Muscle layer of colon (tissue), 2 donors: ENCODE measurements around the gene LIME1.

Experiments
- H3K27ac ChIP-seq: one replicate; pipeline ENCODE4 v1.7.0; 2013; ENCODE audit warnings: low read depth, mild to moderate bottlenecking, low read length, moderate library complexity
- H3K27me3 ChIP-seq, 2 donors: one replicate each; pipeline ENCODE4 v1.7.0; 2013; ENCODE audit warnings: low read length in 2 of 2, mild to moderate bottlenecking in 2 of 2; ENCODE audit not compliant: insufficient read depth in 2 of 2, control insufficient read depth in 1 of 2
- H3K36me3 ChIP-seq: one replicate; pipeline ENCODE4 v1.7.0; 2013; ENCODE audit warnings: mild to moderate bottlenecking, low read length; ENCODE audit not compliant: insufficient read depth
- H3K4me1 ChIP-seq: one replicate; pipeline ENCODE4 v1.7.0; 2013; ENCODE audit warnings: mild to moderate bottlenecking, low read length; ENCODE audit not compliant: insufficient read depth
- H3K4me3 ChIP-seq, 2 donors: one replicate each; pipeline ENCODE4 v1.7.0; 2013; ENCODE audit warnings: low read length in 2 of 2, low read depth in 1 of 2, mild to moderate bottlenecking in 1 of 2, moderate library complexity in 1 of 2
- H3K9ac ChIP-seq: one replicate; pipeline ENCODE4 v1.7.0; 2013; ENCODE audit warnings: low read length
- H3K9me3 ChIP-seq: one replicate; pipeline ENCODE4 v1.7.0; 2013; ENCODE audit warnings: mild to moderate bottlenecking, low read length
- donor health status: abdominal sarcoma.
- donor health status: Adenocarcinoma of cecum.

The LIME1 gene

DNA sequence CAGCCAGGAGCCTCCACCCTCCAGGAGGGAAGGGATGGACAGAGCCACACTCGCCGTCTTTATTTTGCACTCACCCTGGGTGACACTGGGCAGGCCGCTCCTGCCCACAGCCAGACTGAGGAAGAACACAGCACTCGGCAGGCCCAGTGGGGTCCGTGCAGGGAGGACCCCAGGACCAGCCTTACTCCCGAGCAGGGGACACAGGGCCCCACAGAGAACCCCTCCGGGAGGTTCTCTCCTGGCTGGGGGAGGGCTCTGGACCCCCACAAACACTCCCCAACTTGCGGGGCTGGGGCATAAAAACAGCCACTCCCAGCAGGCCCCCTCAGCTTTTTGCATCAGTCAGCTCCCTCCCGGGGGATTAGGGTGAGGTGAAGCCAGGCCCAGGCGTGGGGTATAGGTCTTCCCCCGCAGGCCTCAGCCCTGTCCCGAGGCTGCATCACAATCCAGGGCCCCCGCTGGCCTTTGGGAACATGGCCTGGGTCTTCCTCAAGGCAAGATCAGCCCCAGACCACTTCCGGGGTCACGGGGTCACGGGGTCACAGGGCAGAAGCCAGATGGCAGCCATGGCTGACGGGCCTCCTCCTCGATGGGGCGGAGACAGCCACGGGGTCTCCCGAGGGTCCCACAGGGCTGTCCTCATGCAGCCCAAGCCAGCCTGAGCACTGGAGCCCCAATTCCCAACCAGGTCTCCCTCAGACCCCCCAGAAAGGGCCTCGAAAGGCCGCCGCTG lies 36.8 kb upstream of the LIME1 start:
- Histone ChIP-seq H3K9me3 (no peaks in the 10 kb centered on the region), H3K27ac (no peak overlapping the region), H3K4me1 (no peaks in the 10 kb centered on the region), H3K9ac (no peak overlapping the region), H3K36me3 (peaks cover 12% of the 10 kb centered on the region), H3K27me3 (no peaks in the 10 kb centered on the region), H3K4me3 (no peak overlapping the region)

DNA sequence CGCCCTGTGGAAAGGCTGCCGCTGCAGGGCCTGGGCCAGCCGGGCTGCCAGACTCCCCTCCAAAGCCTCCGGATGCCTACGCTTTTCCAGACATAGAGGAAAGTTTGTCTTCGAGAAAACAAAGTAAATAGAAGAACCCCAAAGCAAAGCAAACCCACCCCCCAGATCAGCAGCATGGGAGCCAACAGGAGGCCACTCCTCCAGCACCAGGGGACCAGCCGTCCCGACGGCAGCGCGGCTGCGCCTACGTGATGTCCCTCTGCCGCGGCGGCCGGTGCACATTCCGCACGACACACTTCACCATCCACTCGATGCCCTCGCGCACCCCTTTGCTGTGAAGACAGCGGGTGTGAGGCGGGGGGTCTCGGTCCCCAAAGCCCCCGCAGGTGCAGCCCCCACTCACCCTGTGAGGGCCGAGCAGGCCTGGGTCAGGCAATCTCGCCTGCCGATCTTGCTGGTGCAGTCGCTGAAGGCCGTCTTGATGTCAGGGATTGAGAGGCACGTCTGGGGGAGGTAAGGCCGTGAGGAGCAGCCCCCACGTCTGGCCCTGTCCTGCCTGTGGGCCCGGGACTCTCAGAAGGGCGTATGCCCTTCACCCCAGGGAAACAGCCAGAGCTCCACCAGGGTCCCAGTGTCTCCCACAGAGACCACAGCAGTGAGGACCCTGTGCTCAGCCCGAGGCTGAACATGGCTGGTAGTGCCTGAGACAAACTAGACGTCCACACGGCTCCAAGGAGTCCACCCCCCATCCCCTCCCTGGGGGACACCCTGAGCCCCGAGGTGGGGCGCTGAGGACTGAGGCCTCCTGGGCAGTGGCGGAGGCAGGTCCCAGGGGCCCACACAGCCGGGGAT lies 36.0 kb upstream of the LIME1 start:
- no peaks in the 10 kb centered on the region for H3K4me1 ChIP-seq
- H3K27me3 ChIP-seq, result no peaks in the 10 kb centered on the region
- no peak overlapping the region for H3K4me3 ChIP-seq
- H3K36me3 ChIP-seq, result peaks cover 13% of the 10 kb centered on the region
- no peak overlapping the region for H3K27ac ChIP-seq
- no peaks in the 10 kb centered on the region for H3K9me3 ChIP-seq
- H3K9ac ChIP-seq, result no peak overlapping the region

DNA sequence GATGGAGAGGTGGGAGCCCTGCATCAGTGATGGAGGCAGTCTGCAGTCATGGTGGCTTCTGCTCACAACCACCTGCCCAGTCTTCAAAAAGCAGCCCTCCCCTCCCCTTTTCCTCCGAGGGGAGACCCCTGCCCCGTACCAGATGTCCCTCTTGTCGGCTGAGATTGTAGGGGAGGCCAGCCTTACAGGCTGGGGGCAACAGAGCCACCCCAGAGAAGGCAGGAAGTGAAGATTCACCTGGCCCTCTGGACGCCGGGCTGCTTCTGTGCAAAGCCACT lies 35.5 kb upstream of the LIME1 start:
- Histone ChIP-seq H3K27ac (no peak overlapping the region), H3K9ac (no peak overlapping the region)

DNA sequence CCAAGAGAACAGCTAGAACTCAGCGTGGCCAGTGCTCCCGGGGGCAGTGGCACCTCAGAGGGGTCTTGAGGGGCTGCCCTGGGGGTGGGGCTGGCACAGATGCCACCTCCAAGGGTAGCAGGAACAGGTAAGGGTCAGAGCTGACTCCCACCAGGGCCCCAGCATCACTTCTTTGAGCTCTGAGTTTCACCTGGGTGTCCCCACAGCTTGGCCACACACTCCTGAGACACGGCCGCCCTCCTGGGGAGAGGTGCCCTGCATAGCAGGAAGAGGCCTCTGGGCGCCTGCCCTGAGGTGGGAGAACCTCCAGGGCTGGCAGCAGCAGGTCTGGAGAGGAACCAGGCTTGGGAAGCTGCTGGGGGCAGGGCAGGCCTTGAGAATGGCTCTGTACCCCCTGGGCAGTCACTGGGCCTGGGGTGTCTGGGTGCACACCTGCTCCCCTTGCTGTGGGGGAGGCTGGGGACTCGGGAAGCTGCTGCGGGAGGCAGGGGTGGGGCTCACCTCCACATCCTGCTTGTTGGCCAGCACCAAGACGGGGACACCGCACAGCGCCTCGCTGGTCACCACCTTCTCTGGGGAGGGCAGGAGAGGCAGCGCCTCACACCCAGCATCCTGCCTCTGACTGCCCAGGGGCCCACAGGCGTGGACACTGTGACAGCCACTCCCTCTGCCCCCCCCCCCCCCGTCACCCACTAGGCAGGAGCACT lies 35.0 kb upstream of the LIME1 start:
- Histone ChIP-seq H3K9ac (no peak overlapping the region), H3K4me1 (peaks cover 7% of the 10 kb centered on the region), H3K27me3 (no peaks in the 10 kb centered on the region), H3K9me3 (no peaks in the 10 kb centered on the region), H3K36me3 (peaks cover 23% of the 10 kb centered on the region), H3K27ac (no peak overlapping the region), H3K4me3 (no peak overlapping the region)

More for the DNA sequence above, 35.5 kb upstream of the LIME1 start:
- Histone ChIP-seq H3K9me3 (no peaks in the 10 kb centered on the region), H3K4me3 (no peak overlapping the region), H3K27me3 (no peaks in the 10 kb centered on the region), H3K36me3 (peaks cover 18% of the 10 kb centered on the region), H3K4me1 (peaks cover 2% of the 10 kb centered on the region)

DNA sequence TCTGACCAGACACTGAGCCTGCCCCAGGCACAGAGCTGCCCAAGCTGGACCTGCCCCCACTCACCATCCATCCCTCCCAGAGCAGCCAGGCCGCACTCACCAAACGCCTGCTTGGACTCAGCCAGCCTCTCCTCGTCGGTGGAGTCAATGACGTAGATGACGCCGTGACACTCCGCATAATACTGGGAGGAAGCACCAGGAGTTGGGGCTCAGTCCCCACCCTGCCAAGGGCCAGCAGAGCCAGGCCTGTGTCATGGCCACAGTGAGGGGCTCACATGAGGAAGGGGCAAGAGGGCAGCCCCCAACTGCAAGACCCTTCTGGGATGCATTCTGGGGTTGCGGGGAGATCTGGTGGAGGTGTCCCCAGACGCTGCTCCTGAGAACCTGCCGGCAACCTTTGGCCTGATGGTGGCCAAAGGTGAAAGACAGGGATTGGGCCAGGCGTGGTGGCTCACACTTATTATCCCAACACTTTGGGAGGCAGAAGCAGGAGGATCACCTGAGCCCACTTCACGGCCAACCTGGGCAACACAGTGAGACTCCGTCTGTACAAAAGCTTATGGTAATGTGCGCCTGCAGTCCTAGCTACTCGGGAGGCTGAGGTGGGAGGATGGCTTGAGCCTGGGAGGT lies 34.3 kb upstream of the LIME1 start:
- Histone ChIP-seq H3K36me3 (peaks cover 24% of the 10 kb centered on the region), H3K4me3 (no peak overlapping the region), H3K9me3 (no peaks in the 10 kb centered on the region), H3K27ac (no peak overlapping the region), H3K4me1 (peaks cover 13% of the 10 kb centered on the region), H3K27me3 (no peaks in the 10 kb centered on the region), H3K9ac (no peak overlapping the region)

DNA sequence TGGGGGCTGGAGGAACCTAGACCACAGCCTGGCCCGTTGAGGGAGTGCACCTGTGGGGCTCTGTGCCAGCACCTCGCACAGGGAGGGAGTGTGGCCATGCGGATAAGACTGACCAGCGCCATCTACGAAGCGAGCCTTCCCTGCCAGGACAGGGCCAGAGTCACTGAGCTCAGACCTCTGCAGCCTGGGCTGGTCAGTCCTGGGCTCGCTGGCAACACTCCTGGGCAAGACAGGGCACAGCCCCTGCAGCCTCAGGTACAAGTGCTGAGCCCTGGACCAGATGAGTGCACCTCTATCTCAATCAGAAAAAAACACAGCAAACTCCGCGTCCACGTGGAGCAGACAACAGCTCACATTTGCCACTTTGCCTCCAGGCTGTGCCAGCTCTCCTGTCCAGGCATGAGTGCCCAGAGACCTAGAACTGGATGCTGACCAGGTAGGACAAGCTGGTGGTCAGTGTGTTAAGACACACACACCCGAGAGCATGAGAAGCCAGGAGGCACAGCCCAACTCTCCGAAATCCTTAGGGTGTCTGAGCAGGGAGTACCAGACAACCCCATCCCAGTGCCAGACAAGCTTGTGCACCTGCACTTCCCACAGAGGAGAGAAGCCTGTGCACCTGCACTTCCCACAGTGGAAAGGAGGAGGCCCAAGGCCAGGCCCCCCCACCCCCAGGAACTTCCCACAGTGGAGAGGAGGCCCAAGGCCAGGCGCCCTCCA lies 33.6 kb upstream of the LIME1 start:
- no peak overlapping the region for H3K4me3 ChIP-seq
- H3K4me1 ChIP-seq, result peaks cover 13% of the 10 kb centered on the region
- H3K9ac ChIP-seq, result no peak overlapping the region
- H3K9me3 ChIP-seq, result no peaks in the 10 kb centered on the region
- H3K27me3 ChIP-seq, result no peaks in the 10 kb centered on the region
- H3K27ac ChIP-seq, result no peak overlapping the region
- peaks cover 24% of the 10 kb centered on the region for H3K36me3 ChIP-seq

DNA sequence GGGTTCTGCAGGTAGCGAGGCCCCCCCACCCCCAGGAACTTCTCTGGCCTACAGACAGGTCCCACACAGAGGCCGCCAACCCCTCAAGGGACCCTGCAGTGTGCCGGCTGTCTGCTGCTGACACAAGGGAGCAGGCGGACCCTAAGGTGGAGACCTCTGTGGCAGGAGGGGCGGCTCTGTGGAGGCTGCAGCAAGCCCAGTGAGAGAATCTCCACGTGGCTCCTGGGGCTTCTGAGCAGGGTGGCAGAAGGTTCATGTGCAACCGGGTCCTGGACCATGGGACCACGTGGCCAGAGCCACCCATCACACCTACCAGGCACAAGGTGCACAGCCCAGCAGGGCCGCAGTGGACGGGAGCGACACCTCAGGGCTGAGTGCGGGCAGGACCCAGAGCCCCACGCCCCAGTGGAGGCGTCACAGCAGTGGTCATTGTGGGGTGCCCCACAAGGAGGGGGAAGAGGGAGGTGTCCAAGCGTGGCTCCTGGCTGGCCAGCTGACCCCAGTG lies 32.9 kb upstream of the LIME1 start:
- no peak overlapping the region for H3K9ac ChIP-seq
- H3K4me1 ChIP-seq, result peaks cover 14% of the 10 kb centered on the region
- no peak overlapping the region for H3K4me3 ChIP-seq
- H3K27ac ChIP-seq, result no peak overlapping the region
- peaks cover 24% of the 10 kb centered on the region for H3K36me3 ChIP-seq
- no peaks in the 10 kb centered on the region for H3K27me3 ChIP-seq
- no peaks in the 10 kb centered on the region for H3K9me3 ChIP-seq

DNA sequence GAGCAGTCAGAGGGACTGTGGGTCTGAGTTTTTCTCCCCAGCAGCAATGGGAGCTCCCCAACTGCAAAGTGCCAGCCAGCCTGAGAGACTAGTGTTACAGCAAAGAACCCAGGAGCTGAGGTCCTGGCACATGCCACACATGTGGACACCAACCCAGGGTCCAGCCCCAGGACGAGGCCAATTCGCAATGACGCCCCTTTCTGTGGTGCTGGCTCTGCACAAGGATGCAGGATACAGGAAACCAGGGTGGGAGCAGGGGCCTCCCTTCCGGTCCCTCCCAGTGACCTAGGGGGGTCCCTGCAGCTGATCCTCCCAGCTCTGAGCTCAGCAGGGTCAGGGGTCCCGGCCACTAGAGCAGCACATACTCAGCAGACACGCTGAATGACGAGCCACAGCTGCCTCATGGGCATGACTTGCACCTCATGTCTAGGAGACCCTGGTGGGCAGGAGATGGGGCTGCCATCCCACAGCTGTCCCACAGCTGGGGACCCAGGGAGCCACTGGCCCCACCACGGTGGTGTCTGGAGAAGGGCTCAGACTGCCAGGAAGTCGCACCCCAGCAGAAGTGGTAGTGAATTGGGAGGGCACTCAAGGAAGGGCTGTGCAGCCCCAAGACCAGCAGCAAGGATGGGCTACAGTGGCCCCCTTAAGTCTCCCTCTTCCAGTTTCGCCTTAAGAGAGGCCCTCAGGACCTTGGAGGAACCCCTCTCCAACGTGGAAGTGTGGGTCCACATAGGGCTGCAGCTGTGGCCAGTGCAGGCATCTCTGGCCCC lies 32.3 kb upstream of the LIME1 start:
- Histone ChIP-seq H3K27ac (no peak overlapping the region), H3K27me3 (no peaks in the 10 kb centered on the region), H3K4me1 (peaks cover 20% of the 10 kb centered on the region), H3K9me3 (no peaks in the 10 kb centered on the region), H3K9ac (no peak overlapping the region), H3K4me3 (no peak overlapping the region), H3K36me3 (peaks cover 31% of the 10 kb centered on the region)

DNA sequence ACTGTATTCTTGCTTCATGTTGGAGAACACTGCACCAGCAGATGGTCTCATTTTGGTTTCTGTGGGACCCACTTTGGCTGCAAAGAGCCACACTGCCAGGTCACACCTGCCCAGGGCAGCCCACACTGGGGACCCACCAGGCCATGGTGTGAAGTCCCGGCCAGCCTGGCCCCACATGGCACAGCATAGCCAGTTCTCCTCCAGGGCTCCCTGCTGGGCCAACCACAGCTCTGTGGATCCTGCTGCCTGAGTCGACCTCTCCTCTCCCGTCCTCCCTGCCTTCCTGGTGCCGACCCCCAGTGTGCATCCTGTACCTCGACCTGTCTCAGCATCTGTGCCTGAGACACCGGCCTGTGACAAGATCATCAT lies 31.7 kb upstream of the LIME1 start:
- H3K27ac ChIP-seq, result no peak overlapping the region
- H3K9ac ChIP-seq, result no peak overlapping the region
- H3K9me3 ChIP-seq, result no peaks in the 10 kb centered on the region
- H3K36me3 ChIP-seq, result peaks cover 33% of the 10 kb centered on the region
- H3K4me3 ChIP-seq, result no peak overlapping the region
- H3K27me3 ChIP-seq, result no peaks in the 10 kb centered on the region
- H3K4me1 ChIP-seq, result peaks cover 23% of the 10 kb centered on the region

DNA sequence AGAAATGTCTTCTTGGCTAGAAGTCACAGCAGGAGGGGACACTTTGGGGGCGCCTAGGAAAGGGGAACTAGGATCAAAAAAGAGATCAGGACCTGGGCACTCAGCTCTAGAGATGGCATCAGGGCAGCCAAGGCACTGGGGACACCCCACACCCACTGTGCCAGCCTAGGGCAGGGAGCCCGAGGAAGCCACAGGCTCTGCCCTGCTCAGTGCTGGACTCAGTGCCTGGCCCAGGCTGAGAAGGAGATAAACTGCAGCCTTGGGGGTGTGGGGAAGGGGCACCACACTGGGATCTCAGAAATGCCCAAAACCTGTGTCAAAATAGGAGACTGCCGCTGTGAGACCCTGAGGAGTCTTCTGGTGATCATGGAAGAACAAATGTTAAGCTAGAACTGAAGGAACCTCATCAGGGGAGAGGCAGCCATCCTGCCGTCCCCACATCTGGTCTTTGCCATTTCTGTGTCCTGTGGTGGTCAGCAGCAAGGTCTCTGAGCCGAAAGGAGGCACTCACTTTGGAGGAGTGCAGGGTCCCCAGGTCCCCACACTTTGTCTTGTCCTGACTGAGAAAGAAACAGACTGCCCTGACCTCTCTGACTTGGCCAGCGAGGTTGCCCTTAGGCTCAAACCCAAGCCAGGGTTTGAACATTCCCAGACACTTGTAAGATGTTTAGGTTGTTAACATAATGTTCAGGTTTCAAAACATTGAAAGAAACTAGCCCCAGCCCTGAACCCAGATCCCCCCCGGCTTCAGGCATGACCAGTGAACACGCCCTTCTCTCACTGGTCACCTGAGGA lies 31.0 kb upstream of the LIME1 start:
- Histone ChIP-seq H3K4me1 (peaks cover 23% of the 10 kb centered on the region), H3K9ac (peak overlapping the region; percentile 57), H3K9me3 (no peaks in the 10 kb centered on the region), H3K27ac (no peak overlapping the region), H3K27me3 (no peaks in the 10 kb centered on the region), H3K4me3 (no peak overlapping the region), H3K36me3 (peaks cover 33% of the 10 kb centered on the region)
